Stimulated activated CD4-positive, alpha-beta T cell treated with anti-CD3 and anti-CD28 coated beads, Interleukin-1b, Interleukin-23, amount 100 ng/mL, for 4 hours (primary cell): ENCODE measurements around the gene URAD.
"Not testable (repeated sequence)": the region's sequence is repeated elsewhere in the genome, so short reads cannot be mapped to it uniquely, and the experiment has no call there.

Source experiments
- DNase-seq, 2 donors: peaks; one replicate each; pipeline ENCODE4 v3.0.0-alpha.2; 2020; ENCODE audit warnings: low read depth in 2 of 2

URAD gene

DNA sequence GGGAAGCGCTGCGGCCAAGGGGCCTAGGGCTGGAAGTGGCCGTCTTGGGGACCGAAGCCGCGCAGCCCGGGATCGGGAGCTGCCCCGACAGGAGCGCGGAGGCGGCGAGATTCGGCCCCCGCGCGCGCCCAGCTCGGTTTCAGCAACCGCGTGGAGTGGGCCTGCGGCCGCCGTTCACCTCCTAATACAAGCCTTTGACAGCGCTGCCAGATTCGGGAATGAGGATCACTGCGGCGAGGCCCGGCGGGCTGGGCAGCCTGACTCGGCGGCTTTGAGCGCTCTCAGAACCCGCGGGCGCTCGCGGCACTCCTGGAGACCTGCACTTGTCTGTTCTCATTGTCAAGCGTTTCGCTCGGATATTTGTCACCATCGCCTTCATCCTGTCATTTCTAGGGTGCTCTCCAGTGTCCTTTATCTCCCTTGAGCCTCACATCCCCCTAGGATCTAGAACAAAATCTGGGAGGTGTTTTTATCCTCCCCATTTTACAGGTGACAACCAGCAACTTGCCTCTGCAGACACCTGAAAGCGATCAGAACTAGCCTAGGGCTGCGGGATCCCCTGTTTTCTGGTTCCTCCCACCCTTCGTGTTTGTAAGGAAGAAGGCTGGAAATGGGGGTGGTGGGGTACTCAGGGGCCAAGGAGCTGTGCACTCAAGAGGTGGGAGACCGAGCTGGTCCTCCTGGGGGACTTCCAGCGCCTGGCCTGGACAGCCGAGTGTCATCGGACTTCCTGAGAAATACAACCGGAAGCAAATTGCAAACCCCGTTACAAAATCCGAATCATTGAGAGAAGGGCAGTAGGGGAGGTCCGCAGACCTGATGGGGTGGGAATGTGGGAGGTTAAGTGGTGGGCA, 17.9 kb downstream of the URAD start:
- DNase-seq = no peak

GRCh38 chr13:27969866-27970229, 18.6 kb downstream of the URAD start:
- DNase-seq = no peak

DNA sequence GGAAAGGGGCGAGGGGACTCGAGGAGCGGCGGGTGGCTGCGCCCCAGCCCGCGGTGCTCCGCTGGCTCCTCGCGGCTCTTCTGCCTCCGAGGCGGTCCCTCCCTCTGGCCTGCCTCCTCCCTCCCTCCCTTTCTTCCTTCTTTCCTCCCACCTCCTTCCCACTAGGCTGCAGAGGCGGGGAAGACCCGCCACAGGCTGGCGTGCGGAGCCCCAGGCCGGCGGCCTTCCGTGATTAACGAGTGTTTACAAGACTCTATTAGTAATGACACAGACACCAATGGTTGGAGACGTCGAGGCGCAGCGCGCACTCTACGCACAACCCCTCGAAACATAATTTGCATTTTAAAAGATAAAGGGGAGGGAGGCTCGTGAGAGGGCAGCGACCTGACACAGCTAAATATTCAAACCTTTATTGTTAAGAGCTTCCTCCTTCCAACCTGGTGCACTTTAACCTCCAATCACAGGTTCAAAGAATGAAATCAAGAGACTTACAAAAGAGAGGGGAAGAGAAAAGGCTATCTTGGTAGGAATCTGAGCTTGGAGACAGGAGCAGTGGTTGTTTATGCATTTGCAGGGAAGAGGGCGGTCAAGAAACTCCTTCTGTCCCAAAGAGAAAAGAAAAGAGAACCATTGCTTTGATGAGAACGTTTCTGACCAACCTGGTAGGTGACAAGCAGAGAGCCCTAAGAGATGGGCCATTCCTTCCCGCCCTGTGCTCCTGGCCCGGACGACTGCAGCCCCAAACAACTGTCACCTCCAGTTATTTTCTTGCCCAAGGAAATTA, 19.2 kb downstream of the URAD start, which contains the start of gene CDX2:
CDX2 (minus strand) TSS at position 234 of the 784 bp plus-strand sequence. CDS start 309 bp downstream, outside the sequence.
- no peak for DNase-seq

- DNase-seq = no peak
Measured at GRCh38 chr13:27968316-27969081, 20.0 kb downstream of the URAD start.

DNA sequence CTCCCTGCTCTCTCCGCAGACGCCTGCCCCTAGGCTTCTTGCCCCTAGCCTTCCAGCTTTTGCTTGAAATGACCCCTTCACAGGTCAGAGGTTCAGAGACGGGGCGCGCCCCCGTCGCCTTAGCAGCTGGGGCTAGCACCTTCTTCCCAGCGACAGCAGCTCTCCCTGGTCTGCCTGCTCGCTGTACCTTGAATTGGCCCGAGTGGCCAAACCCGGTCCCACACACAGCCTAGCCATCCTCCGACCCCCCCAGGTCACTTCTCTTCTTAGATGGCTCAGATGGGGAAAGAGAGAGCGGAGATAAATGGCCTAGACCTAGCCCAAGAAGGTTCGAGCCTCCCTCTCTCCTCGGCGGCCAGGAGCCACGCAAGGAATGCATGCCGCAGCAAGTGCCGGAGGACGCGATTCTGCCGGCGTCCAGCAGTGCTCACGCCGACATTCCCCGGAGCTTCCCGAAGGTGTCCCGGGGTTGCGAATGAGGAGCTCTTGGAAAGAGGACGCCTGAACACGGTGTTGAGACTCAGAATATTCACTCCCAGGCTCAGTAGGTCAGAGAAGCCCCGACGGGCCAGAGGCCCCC, 20.7 kb downstream of the URAD start:
- DNase-seq = no peak

GRCh38 chr13:27967203-27967735, 21.2 kb downstream of the URAD start:
- no peak for DNase-seq

- DNase-seq = no peak
Measured at GRCh38 chr13:27966641-27967202, 21.8 kb downstream of the URAD start.

- no peak for DNase-seq
Measured at GRCh38 chr13:27965740-27966640, 22.5 kb downstream of the URAD start.

GRCh38 chr13:27965343-27965739, 23.2 kb downstream of the URAD start:
- no peak for DNase-seq

- DNase-seq = no peak
Measured at GRCh38 chr13:27964741-27965323, 23.7 kb downstream of the URAD start.

- not testable (repeated sequence) for DNase-seq
Measured at GRCh38 chr13:27964206-27964605, 24.3 kb downstream of the URAD start.

GRCh38 chr13:27963491-27963890, 25.0 kb downstream of the URAD start:
- no peak for DNase-seq

GRCh38 chr13:27962982-27963381, 25.5 kb downstream of the URAD start:
- DNase-seq = no peak

GRCh38 chr13:27962128-27962841, 26.2 kb downstream of the URAD start:
- no peak for DNase-seq

DNA sequence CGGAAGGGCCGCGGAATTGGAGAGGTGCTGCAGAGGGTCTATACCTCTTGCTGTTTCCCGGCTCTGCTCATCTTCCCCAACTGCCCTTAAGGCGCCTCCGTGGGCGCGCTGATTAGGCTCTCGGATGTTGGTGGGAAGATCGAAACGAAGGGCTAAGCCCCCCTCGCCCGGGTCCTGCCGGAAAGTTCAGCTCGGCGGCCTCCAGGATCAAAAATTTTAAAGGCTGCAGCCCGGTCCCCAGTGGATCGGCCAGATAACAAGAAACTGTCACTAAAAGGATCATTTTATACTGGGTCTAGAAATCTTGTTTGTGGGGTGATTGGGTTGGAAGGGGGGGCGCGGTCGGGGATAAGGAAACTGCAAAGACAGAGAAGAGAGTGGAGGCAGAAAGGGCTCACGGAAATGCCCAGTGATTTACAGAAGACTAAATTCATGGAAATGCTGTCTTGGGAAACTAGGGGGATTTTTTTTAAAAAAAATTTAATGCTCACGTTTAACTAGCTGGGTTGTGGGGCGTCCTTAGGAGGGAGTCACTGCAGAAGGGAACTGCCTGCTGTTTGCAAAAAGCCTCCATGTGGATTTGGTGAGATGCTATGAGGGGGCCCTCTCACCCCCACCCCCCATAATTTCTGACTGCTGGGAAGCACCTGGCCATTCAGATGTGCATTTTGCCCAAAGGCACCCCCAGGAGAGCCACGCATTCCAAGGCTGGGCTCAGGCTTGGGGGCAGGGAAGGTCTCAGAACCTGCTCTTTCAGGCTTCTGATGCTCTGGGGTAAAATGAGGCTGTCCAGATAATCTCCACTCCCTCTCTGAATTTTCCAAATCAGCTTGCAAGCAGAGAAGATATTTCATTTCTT, 27.0 kb downstream of the URAD start:
- no peak for DNase-seq

- DNase-seq = no peak
Measured at GRCh38 chr13:27960362-27961226, 27.9 kb downstream of the URAD start.

DNA sequence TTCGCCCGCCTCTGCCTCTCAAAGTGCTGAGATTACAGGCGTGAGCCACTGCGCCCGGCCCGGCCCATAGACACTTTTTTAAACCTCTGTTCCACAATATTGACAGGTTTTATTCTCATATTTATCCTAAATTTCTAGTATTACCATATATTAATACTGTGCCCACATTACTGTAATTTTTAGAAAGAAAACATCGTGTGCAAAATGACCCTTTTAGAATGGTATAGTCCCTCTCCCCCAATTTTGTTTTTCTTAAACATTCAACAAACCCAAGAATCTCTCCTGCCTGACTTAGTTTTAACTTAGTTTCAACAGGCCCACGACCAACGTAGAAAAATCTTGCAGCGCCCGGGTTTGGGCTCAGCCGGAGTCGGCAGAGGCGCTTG, 28.5 kb downstream of the URAD start:
- DNase-seq = no peak
